Glutamatergic neuron (in vitro differentiated cells): ENCODE data around the gene COPG1. TPM values are rescaled to one million over a fixed set of nuclear protein-coding genes. Genes with fewer than 3 reads are reported as not detected.

Experiments
- DNase-seq: peaks from one replicate; pipeline ENCODE4 v3.0.0; 2022
- H3K27ac Mint-ChIP-seq: one replicate; pipeline ENCODE4 v1.8.0; 2020; ENCODE audit warnings: mild to moderate bottlenecking, mixed read lengths, inconsistent platforms; ENCODE audit not compliant: unreplicated experiment
- H3K27me3 Mint-ChIP-seq: one replicate; pipeline ENCODE4 v1.8.0; 2020; ENCODE audit warnings: mild to moderate bottlenecking, moderate library complexity, mixed read lengths, inconsistent platforms; ENCODE audit not compliant: unreplicated experiment
- H3K36me3 Mint-ChIP-seq: one replicate; pipeline ENCODE4 v1.8.0; 2020; ENCODE audit warnings: mild to moderate bottlenecking, mixed read lengths, inconsistent platforms; ENCODE audit not compliant: unreplicated experiment
- H3K4me1 Mint-ChIP-seq: one replicate; pipeline ENCODE4 v1.8.0; 2020; ENCODE audit warnings: mild to moderate bottlenecking, low read depth, mixed read lengths, inconsistent platforms; ENCODE audit not compliant: unreplicated experiment
- H3K4me3 Mint-ChIP-seq: one replicate; pipeline ENCODE4 v1.8.0; 2020; ENCODE audit warnings: mild to moderate bottlenecking, mixed read lengths, inconsistent platforms; ENCODE audit not compliant: unreplicated experiment
- H3K9me3 Mint-ChIP-seq: one replicate; pipeline ENCODE4 v1.8.0; 2020; ENCODE audit warnings: mild to moderate bottlenecking, moderate library complexity, mixed read lengths, inconsistent platforms; ENCODE audit not compliant: unreplicated experiment
- CTCF ChIP-seq: fragments of 200-600 bp; sonication (generic); IDR thresholded peaks from one replicate; pipeline ENCODE4 v1.5.0; 2021; ENCODE audit not compliant: partially characterized antibody, unreplicated experiment
- total RNA-seq: library from RNA; stranded (reverse); fragmentation: NEBNext Ultra II Directional; extraction: Animal tissue kit (Norgen Biotek cat#: 25700); gene quantifications from one replicate; pipeline ENCODE4 v1.2.1, GENCODE V29; 2021; ENCODE audit not compliant: unreplicated experiment

Gene COPG1
- total RNA-seq, 1 donor from 2014 or later, result 152 TPM

GRCh38 chr3:129304146-129304961, 54.9 kb downstream of the COPG1 start:
- Mint-ChIP-seq H3K4me3 (peak overlapping the region; percentile 3), H3K27ac (peak overlapping the region; percentile 77), H3K27me3 (peaks cover 2% of the 10 kb centered on the region), H3K36me3 (no peaks in the 10 kb centered on the region), H3K9me3 (no peaks in the 10 kb centered on the region), H3K4me1 (peaks cover 13% of the 10 kb centered on the region)
- no peak for DNase-seq
- no peak for TF ChIP-seq CTCF

- no peaks in the 10 kb centered on the region for H3K36me3 Mint-ChIP-seq
- H3K4me3 Mint-ChIP-seq, result no peak overlapping the region
- peaks cover 2% of the 10 kb centered on the region for H3K27me3 Mint-ChIP-seq
- TF ChIP-seq CTCF, result no peak
- peaks cover 13% of the 10 kb centered on the region for H3K4me1 Mint-ChIP-seq
- H3K9me3 Mint-ChIP-seq, result no peaks in the 10 kb centered on the region
- no peak for DNase-seq
- peak overlapping the region; percentile 77 for H3K27ac Mint-ChIP-seq
Observed at GRCh38 chr3:129304962-129305222, 55.5 kb downstream of the COPG1 start.

GRCh38 chr3:129305592-129306091, 56.2 kb downstream of the COPG1 start:
- no peaks in the 10 kb centered on the region for H3K9me3 Mint-ChIP-seq

GRCh38 chr3:129308636-129309035, 59.2 kb downstream of the COPG1 start:
- Mint-ChIP-seq H3K36me3 (no peaks in the 10 kb centered on the region), H3K4me1 (peaks cover 19% of the 10 kb centered on the region), H3K27me3 (peaks cover 5% of the 10 kb centered on the region), H3K9me3 (peaks cover 3% of the 10 kb centered on the region), H3K27ac (no peak overlapping the region), H3K4me3 (no peak overlapping the region)
- DNase-seq, result no peak
- TF ChIP-seq CTCF, result no peak

More at GRCh38 chr3:129305592-129306091, 56.2 kb downstream of the COPG1 start:
- no peaks in the 10 kb centered on the region for H3K36me3 Mint-ChIP-seq
- H3K27ac Mint-ChIP-seq, result peak overlapping the region; percentile 95
- peak overlapping the region; percentile 88 for H3K4me3 Mint-ChIP-seq
- peak; percentile 85 for DNase-seq
- TF ChIP-seq CTCF, result no peak
- peaks cover 5% of the 10 kb centered on the region for H3K27me3 Mint-ChIP-seq
- peaks cover 13% of the 10 kb centered on the region for H3K4me1 Mint-ChIP-seq
